Astrocyte (in vitro differentiated cells and primary cell): ENCODE data around the gene BSN. TPM values are rescaled to one million over a fixed set of nuclear protein-coding genes. Genes with fewer than 3 reads are reported as not detected.

ENCODE experiments used
- DNase-seq: peaks from one replicate; pipeline ENCODE4 v3.0.0-alpha.2; 2010; ENCODE audit warnings: low read depth
- FAIRE-seq: peaks from 2 replicates; lab custom pipeline; 2011; peaks lifted over from hg19 to GRCh38; lab: Jason Lieb, UNC
- H2AFZ ChIP-seq: 2 replicates; pipeline ENCODE4 v1.6.0; 2012; ENCODE audit warnings: low read depth, low read length, inconsistent platforms
- H3K27ac ChIP-seq: 2 replicates; pipeline ENCODE4 v1.5.1; 2011; ENCODE audit warnings: low read depth, low read length, inconsistent platforms
- H3K27me3 ChIP-seq: 2 replicates; pipeline ENCODE4 v1.6.0; 2011; ENCODE audit warnings: low read length, inconsistent platforms; ENCODE audit not compliant: insufficient read depth
- H3K36me3 ChIP-seq: 2 replicates; pipeline ENCODE4 v1.5.1; 2011; ENCODE audit warnings: low read length, inconsistent platforms; ENCODE audit not compliant: insufficient read depth
- H3K4me1 ChIP-seq: 2 replicates; pipeline ENCODE4 v1.5.1; 2011; ENCODE audit warnings: low read length, inconsistent platforms; ENCODE audit not compliant: insufficient read depth
- H3K4me2 ChIP-seq: 2 replicates; pipeline ENCODE4 v1.6.0; 2012; ENCODE audit warnings: low read length, inconsistent platforms
- H3K4me3 ChIP-seq: 2 replicates; pipeline ENCODE4 v1.5.1; 2011; ENCODE audit warnings: low read depth, mild to moderate bottlenecking, low read length, inconsistent platforms; ENCODE audit not compliant: insufficient read depth
- H3K79me2 ChIP-seq: 2 replicates; pipeline ENCODE4 v1.6.0; 2012; ENCODE audit warnings: mild to moderate bottlenecking, low read length, inconsistent platforms; ENCODE audit not compliant: insufficient read depth
- H3K9ac ChIP-seq: 2 replicates; pipeline ENCODE4 v1.6.0; 2012; ENCODE audit warnings: mild to moderate bottlenecking, low read length, inconsistent platforms
- H3K9me3 ChIP-seq: 2 replicates; pipeline ENCODE4 v1.5.1; 2012; ENCODE audit warnings: low read depth, mild to moderate bottlenecking, low read length, inconsistent platforms; ENCODE audit not compliant: insufficient read depth
- H4K20me1 ChIP-seq: 2 replicates; pipeline ENCODE4 v1.6.0; 2012; ENCODE audit warnings: low read length, inconsistent platforms; ENCODE audit not compliant: insufficient read depth
- H3K27ac Mint-ChIP-seq: one replicate; pipeline ENCODE4 v1.8.0; 2021; ENCODE audit warnings: mild to moderate bottlenecking, mixed read lengths; ENCODE audit not compliant: unreplicated experiment
- H3K27me3 Mint-ChIP-seq: one replicate; pipeline ENCODE4 v1.8.0; 2021; ENCODE audit warnings: low read depth, mixed read lengths; ENCODE audit not compliant: unreplicated experiment
- H3K36me3 Mint-ChIP-seq: one replicate; pipeline ENCODE4 v1.8.0; 2021; ENCODE audit warnings: low read depth, mixed read lengths; ENCODE audit not compliant: unreplicated experiment
- H3K4me1 Mint-ChIP-seq: one replicate; pipeline ENCODE4 v1.8.0; 2021; ENCODE audit warnings: low read depth, mixed read lengths; ENCODE audit not compliant: unreplicated experiment
- H3K4me3 Mint-ChIP-seq: one replicate; pipeline ENCODE4 v1.8.0; 2021; ENCODE audit warnings: mild to moderate bottlenecking, moderate library complexity, mixed read lengths; ENCODE audit not compliant: unreplicated experiment
- H3K9me3 Mint-ChIP-seq: one replicate; pipeline ENCODE4 v1.8.0; 2021; ENCODE audit warnings: mild to moderate bottlenecking, mixed read lengths; ENCODE audit not compliant: unreplicated experiment
- EZH2 ChIP-seq: IDR thresholded peaks from 2 replicates; pipeline ENCODE4 v1.6.1; 2012; ENCODE audit warnings: mild to moderate bottlenecking, low read length, inconsistent platforms; ENCODE audit not compliant: insufficient read depth
- total RNA-seq: library from RNA; stranded (reverse); gene quantifications from 2 replicates; pipeline ENCODE4 v1.2.1, GENCODE V29; 2021
- TF ChIP-seq, protein P1 (sequence below): IDR thresholded peaks from 2 replicates; pipeline ENCODE4 v1.5.1; 2011; ENCODE audit warnings: low read depth, mild to moderate bottlenecking, inconsistent platforms, low read length, moderate library complexity; ENCODE audit not compliant: insufficient read depth

The BSN gene
- total RNA-seq, 1 donor from 2014 or later = 0.86 TPM

DNA sequence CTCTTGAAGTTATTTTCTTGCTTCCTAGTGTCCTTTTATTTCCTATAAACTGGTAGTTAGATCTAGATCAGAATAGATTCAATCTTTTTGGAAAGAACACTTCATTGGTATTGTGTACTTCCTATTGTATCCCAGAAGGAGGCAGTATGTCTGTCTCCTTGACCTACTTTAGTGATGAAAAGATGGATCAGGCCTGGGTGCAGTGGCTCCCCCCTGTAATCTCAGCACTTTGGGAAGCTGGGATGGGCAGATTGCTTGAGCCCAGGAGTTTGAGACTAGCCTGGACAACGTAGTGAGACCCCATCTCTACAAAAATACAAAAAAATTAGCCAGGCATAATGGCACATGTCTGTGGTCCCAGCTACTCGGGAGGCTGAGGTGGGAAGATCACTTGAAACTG, 12.0 kb downstream of the BSN start:
- Histone ChIP-seq H2AFZ (no peak overlapping the region), H3K36me3 (no peaks in the 10 kb centered on the region), H3K4me2 (no peak overlapping the region), H4K20me1 (no peaks in the 10 kb centered on the region), H3K27ac (no peak overlapping the region), H3K27me3 (no peaks in the 10 kb centered on the region), H3K4me1 (no peaks in the 10 kb centered on the region), H3K9me3 (no peaks in the 10 kb centered on the region), H3K9ac (no peak overlapping the region), H3K79me2 (no peaks in the 10 kb centered on the region), H3K4me3 (no peak overlapping the region)
- DNase-seq = peak; percentile 2
- no peak for FAIRE-seq
- no peaks in the 10 kb centered on the region for H3K4me1 Mint-ChIP-seq
- H3K27ac Mint-ChIP-seq = no peak overlapping the region
- no peak overlapping the region for H3K4me3 Mint-ChIP-seq
- peaks cover 15% of the 10 kb centered on the region for H3K27me3 Mint-ChIP-seq
- no peak for TF ChIP-seq EZH2
- TF ChIP-seq, protein P1, sequence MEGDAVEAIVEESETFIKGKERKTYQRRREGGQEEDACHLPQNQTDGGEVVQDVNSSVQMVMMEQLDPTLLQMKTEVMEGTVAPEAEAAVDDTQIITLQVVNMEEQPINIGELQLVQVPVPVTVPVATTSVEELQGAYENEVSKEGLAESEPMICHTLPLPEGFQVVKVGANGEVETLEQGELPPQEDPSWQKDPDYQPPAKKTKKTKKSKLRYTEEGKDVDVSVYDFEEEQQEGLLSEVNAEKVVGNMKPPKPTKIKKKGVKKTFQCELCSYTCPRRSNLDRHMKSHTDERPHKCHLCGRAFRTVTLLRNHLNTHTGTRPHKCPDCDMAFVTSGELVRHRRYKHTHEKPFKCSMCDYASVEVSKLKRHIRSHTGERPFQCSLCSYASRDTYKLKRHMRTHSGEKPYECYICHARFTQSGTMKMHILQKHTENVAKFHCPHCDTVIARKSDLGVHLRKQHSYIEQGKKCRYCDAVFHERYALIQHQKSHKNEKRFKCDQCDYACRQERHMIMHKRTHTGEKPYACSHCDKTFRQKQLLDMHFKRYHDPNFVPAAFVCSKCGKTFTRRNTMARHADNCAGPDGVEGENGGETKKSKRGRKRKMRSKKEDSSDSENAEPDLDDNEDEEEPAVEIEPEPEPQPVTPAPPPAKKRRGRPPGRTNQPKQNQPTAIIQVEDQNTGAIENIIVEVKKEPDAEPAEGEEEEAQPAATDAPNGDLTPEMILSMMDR = no peak
- H3K36me3 Mint-ChIP-seq = no peaks in the 10 kb centered on the region
- peaks cover 3% of the 10 kb centered on the region for H3K9me3 Mint-ChIP-seq

DNA sequence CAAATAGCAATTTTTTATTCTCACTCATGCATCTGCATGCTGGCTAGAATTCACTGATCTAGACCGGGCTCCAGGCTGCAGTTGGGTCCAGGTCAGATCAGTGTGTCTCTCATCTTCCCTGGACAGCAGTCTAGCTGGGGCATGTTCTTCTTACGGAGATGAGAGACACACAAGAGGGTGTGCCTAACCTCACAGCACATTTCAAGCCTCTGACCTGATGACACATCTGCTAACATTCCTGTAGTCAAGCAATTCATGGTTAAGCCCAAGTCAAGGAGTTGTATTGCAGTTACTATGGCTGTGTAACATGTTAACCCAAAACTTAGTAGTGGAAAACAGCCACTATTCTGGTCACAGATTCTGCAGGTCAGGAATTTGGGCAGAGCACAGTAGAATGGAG, 13.1 kb downstream of the BSN start:
- Histone ChIP-seq H2AFZ (no peak overlapping the region), H4K20me1 (no peaks in the 10 kb centered on the region), H3K36me3 (no peaks in the 10 kb centered on the region), H3K9me3 (no peaks in the 10 kb centered on the region), H3K9ac (no peak overlapping the region), H3K4me1 (no peaks in the 10 kb centered on the region), H3K4me3 (no peak overlapping the region), H3K4me2 (no peak overlapping the region), H3K79me2 (no peaks in the 10 kb centered on the region), H3K27ac (no peak overlapping the region), H3K27me3 (no peaks in the 10 kb centered on the region)
- no peak for TF ChIP-seq EZH2
- TF ChIP-seq, protein P1 = no peak
- Mint-ChIP-seq H3K9me3 (peaks cover 1% of the 10 kb centered on the region), H3K36me3 (no peaks in the 10 kb centered on the region), H3K27ac (no peak overlapping the region), H3K4me3 (no peak overlapping the region), H3K4me1 (no peaks in the 10 kb centered on the region), H3K27me3 (peaks cover 15% of the 10 kb centered on the region)
- no peak for FAIRE-seq
- DNase-seq = no peak

DNA sequence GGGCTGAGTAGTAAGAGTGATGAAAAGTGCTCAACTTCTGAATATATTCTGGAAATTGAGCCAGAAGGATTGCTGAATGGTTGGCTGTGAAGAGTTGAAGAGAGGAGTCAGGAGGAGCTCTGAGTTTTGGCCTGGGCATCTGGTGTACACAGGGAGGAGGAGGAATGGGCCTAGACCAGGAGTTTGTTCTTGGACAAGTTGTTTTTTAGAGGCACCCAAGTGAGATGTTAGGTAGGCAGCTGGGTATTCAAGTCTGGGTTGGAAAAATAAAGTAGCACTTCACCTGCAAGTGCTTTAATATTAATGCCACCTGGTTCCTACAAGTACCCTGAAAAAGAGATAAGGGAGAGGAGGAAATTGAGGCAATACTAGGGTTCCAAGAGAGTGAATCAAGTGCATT, 14.7 kb downstream of the BSN start:
- H3K9ac ChIP-seq = no peak overlapping the region
- no peaks in the 10 kb centered on the region for H3K4me1 ChIP-seq
- H3K27me3 ChIP-seq = no peaks in the 10 kb centered on the region
- FAIRE-seq (no peak), DNase-seq (no peak)
- no peak overlapping the region for H3K4me3 ChIP-seq
- TF ChIP-seq EZH2 = no peak
- TF ChIP-seq, protein P1 = no peak
- H3K9me3 ChIP-seq = no peaks in the 10 kb centered on the region
- Mint-ChIP-seq H3K4me1 (no peaks in the 10 kb centered on the region), H3K27ac (no peak overlapping the region), H3K9me3 (no peaks in the 10 kb centered on the region), H3K36me3 (no peaks in the 10 kb centered on the region), H3K4me3 (no peak overlapping the region), H3K27me3 (peaks cover 10% of the 10 kb centered on the region)
- no peak overlapping the region for H3K27ac ChIP-seq
- H3K79me2 ChIP-seq = no peaks in the 10 kb centered on the region
- H4K20me1 ChIP-seq = no peaks in the 10 kb centered on the region
- no peaks in the 10 kb centered on the region for H3K36me3 ChIP-seq
- no peak overlapping the region for H3K4me2 ChIP-seq
- no peak overlapping the region for H2AFZ ChIP-seq
